ENCODE data around the gene MAD2L1. TPM values are rescaled to one million over a fixed set of nuclear protein-coding genes. Genes with fewer than 3 reads are reported as not detected.

Gene MAD2L1
- total RNA-seq, 1 experiment from 2014 or later = 117 TPM

GRCh38 chr4:120078216-120078615 lies 11.6 kb upstream of the MAD2L1 start:
- ChIA-PET CTCF (no interaction called here), POLR2A (ENCODE audit: low non-redundant PET) (no interaction called here)
- H3K27me3 ChIP-seq (replicated peaks; ENCODE audit: insufficient read depth, low read depth, low read length, poor library complexity) = no peaks in the 10 kb centered on the region
- intact Hi-C loops (cut with micrococcal nuclease; ENCODE audit: unreplicated experiment) = no loop called here
- no peaks in the 10 kb centered on the region for H3K36me3 ChIP-seq (ENCODE audit: insufficient read depth, low read length, poor library complexity, severe bottlenecking)
- no peaks in the 10 kb centered on the region for H3K4me1 ChIP-seq (ENCODE audit: insufficient read depth, low read length, poor library complexity, severe bottlenecking)
- DNase-seq (ENCODE audit: low spot score) = no peak
- no peak for TF ChIP-seq EZH2 (IDR thresholded peaks at IDR 0.05; ENCODE audit: borderline replicate concordance, low read depth, low read length, poor library complexity, severe bottlenecking)
- TF ChIP-seq, protein P1, sequence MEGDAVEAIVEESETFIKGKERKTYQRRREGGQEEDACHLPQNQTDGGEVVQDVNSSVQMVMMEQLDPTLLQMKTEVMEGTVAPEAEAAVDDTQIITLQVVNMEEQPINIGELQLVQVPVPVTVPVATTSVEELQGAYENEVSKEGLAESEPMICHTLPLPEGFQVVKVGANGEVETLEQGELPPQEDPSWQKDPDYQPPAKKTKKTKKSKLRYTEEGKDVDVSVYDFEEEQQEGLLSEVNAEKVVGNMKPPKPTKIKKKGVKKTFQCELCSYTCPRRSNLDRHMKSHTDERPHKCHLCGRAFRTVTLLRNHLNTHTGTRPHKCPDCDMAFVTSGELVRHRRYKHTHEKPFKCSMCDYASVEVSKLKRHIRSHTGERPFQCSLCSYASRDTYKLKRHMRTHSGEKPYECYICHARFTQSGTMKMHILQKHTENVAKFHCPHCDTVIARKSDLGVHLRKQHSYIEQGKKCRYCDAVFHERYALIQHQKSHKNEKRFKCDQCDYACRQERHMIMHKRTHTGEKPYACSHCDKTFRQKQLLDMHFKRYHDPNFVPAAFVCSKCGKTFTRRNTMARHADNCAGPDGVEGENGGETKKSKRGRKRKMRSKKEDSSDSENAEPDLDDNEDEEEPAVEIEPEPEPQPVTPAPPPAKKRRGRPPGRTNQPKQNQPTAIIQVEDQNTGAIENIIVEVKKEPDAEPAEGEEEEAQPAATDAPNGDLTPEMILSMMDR (conservative IDR thresholded peaks at IDR 0.05; ENCODE audit: low read depth, low read length) = no peak
- no peak overlapping the region for H3K27ac ChIP-seq (ENCODE audit: low read depth, low read length, poor library complexity, severe bottlenecking)
- BruUV-seq (replicated peaks) = no TSS peak
- no peaks in the 10 kb centered on the region for H3K9me3 ChIP-seq (ENCODE audit: low read depth, low read length, poor library complexity, severe bottlenecking)
- H3K4me3 ChIP-seq (ENCODE audit: low read depth, low read length, poor library complexity, severe bottlenecking) = no peak overlapping the region

DNA sequence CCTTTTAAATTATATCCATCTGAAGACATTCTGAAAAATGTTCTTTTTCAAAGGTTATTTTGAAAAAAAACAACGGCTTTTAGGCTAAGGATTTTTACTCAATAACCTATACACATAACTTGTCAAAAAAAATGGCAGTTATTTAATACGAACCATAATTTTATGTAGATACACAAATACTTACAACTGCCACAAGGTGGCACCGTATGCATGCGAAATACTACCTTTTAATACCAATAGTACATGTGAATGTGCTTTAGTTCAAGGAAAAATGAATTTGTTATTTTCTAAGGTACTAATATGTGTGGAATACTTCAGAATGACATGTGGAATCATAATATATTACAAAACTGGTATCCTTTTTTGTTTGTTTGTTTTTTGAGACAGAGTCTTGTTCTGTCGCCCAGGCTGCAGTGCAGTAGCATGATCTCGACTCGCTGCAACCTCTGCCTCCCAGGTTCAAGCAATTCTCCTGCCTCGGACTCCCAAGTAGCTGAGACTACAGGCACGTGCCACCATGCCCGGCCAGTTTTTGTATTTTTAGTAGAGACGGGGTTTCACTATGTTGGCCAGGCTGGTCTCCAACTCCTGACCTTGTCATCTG lies 4.6 kb upstream of the MAD2L1 start:
- DNase-seq (ENCODE audit: low spot score) = peak; percentile 70

GRCh38 chr4:120070196-120070595 lies 3.5 kb upstream of the MAD2L1 start:
- H3K4me1 ChIP-seq (ENCODE audit: insufficient read depth, low read length, poor library complexity, severe bottlenecking) = peaks cover 15% of the 10 kb centered on the region
- BruUV-seq (replicated peaks) = no TSS peak
- intact Hi-C loops (cut with micrococcal nuclease; ENCODE audit: unreplicated experiment) = loop anchor here (5.0 kb wide), 2 partner anchors 87 to 1027 kb away; no protein-coding TSS in a partner anchor
- H3K27me3 ChIP-seq (replicated peaks; ENCODE audit: insufficient read depth, low read depth, low read length, poor library complexity) = no peaks in the 10 kb centered on the region
- H3K9me3 ChIP-seq (ENCODE audit: low read depth, low read length, poor library complexity, severe bottlenecking) = no peaks in the 10 kb centered on the region
- TF ChIP-seq, protein P1 (conservative IDR thresholded peaks at IDR 0.05; ENCODE audit: low read depth, low read length) = no peak
- no peak for TF ChIP-seq EZH2 (IDR thresholded peaks at IDR 0.05; ENCODE audit: borderline replicate concordance, low read depth, low read length, poor library complexity, severe bottlenecking)
- peaks cover 4% of the 10 kb centered on the region for H3K36me3 ChIP-seq (ENCODE audit: insufficient read depth, low read length, poor library complexity, severe bottlenecking)
- ChIA-PET CTCF (no interaction called here), POLR2A (ENCODE audit: low non-redundant PET) (no interaction called here)
- H3K4me3 ChIP-seq (ENCODE audit: low read depth, low read length, poor library complexity, severe bottlenecking) = no peak overlapping the region
- no peak for DNase-seq (ENCODE audit: low spot score)
- H3K27ac ChIP-seq (ENCODE audit: low read depth, low read length, poor library complexity, severe bottlenecking) = no peak overlapping the region

More for the DNA sequence above, 4.6 kb upstream of the MAD2L1 start:
- Histone ChIP-seq H3K27me3 (replicated peaks; ENCODE audit: insufficient read depth, low read depth, low read length, poor library complexity) (no peaks in the 10 kb centered on the region), H3K27ac (ENCODE audit: low read depth, low read length, poor library complexity, severe bottlenecking) (no peak overlapping the region), H3K4me3 (ENCODE audit: low read depth, low read length, poor library complexity, severe bottlenecking) (no peak overlapping the region), H3K9me3 (ENCODE audit: low read depth, low read length, poor library complexity, severe bottlenecking) (no peaks in the 10 kb centered on the region), H3K36me3 (ENCODE audit: insufficient read depth, low read length, poor library complexity, severe bottlenecking) (no peaks in the 10 kb centered on the region), H3K4me1 (ENCODE audit: insufficient read depth, low read length, poor library complexity, severe bottlenecking) (peaks cover 10% of the 10 kb centered on the region)
- no TSS peak for BruUV-seq (replicated peaks)
- ChIA-PET POLR2A (ENCODE audit: low non-redundant PET) (no interaction called here), CTCF (no interaction called here)
- intact Hi-C loops (cut with micrococcal nuclease; ENCODE audit: unreplicated experiment) = loop anchor here (5.0 kb wide), 2 partner anchors 86 to 1026 kb away; no protein-coding TSS in a partner anchor
- TF ChIP-seq EZH2 (IDR thresholded peaks at IDR 0.05; ENCODE audit: borderline replicate concordance, low read depth, low read length, poor library complexity, severe bottlenecking) = no peak
- TF ChIP-seq, protein P1 (conservative IDR thresholded peaks at IDR 0.05; ENCODE audit: low read depth, low read length) = peak; percentile 70

Measured in A673 (cell line).